GM23338 (cell line): ENCODE data around the gene TNFRSF21. TPM values are rescaled to one million over a fixed set of nuclear protein-coding genes. Genes with fewer than 3 reads are reported as not detected.

ENCODE experiments used
- ATAC-seq: fragments of 200-7000 bp; cut with Tn5 transposase; 3 replicates; pipeline ENCODE4 v1.9.1; 2020
- DNase-seq: peaks from one replicate; pipeline ENCODE4 v3.0.0-alpha.2; 2015; ENCODE audit warnings: low spot score
- H2AFZ ChIP-seq: fragments of 200-600 bp; sonication (generic); 2 replicates; pipeline ENCODE4 v1.8.0; 2016; ENCODE audit warnings: antibody characterized with exemption, mild to moderate bottlenecking, moderate library complexity
- H3F3A ChIP-seq: fragments of 200-600 bp; sonication (generic); replicated peaks from 2 replicates; pipeline ENCODE4 v1.8.0; 2017; ENCODE audit warnings: antibody characterized with exemption, mixed run types, low read depth
- H3K27ac ChIP-seq: fragments of 200-600 bp; sonication (generic); 2 replicates; pipeline ENCODE4 v1.6.1; 2016; ENCODE audit warnings: low read depth
- H3K27me3 ChIP-seq: fragments of 200-600 bp; sonication (generic); 2 replicates; pipeline ENCODE4 v1.8.0; 2016; ENCODE audit warnings: mild to moderate bottlenecking, mixed run types, moderate library complexity; ENCODE audit not compliant: insufficient read depth
- H3K36me3 ChIP-seq: fragments of 200-600 bp; sonication (generic); 2 replicates; pipeline ENCODE4 v1.8.0; 2016; ENCODE audit warnings: mild to moderate bottlenecking; ENCODE audit not compliant: insufficient read depth
- H3K4me1 ChIP-seq: fragments of 200-600 bp; sonication (generic); 2 replicates; pipeline ENCODE4 v1.8.0; 2016; ENCODE audit warnings: mild to moderate bottlenecking, moderate library complexity; ENCODE audit not compliant: insufficient read depth
- H3K4me2 ChIP-seq: fragments of 200-600 bp; sonication (generic); 2 replicates; pipeline ENCODE4 v1.7.1; 2017; ENCODE audit warnings: mixed run types
- H3K4me3 ChIP-seq: fragments of 200-600 bp; sonication (generic); 2 replicates; pipeline ENCODE4 v1.6.1; 2016; ENCODE audit warnings: mixed run types
- H3K79me2 ChIP-seq: fragments of 200-600 bp; sonication (generic); replicated peaks from 2 replicates; pipeline ENCODE4 v1.8.0; 2017; ENCODE audit warnings: mild to moderate bottlenecking; ENCODE audit not compliant: insufficient read depth
- H3K9me2 ChIP-seq: fragments of 200-600 bp; sonication (generic); 2 replicates; pipeline ENCODE4 v1.8.0; 2017; ENCODE audit not compliant: insufficient read depth
- H4K20me1 ChIP-seq: fragments of 200-600 bp; sonication (generic); replicated peaks from 2 replicates; pipeline ENCODE4 v1.8.0; 2017; ENCODE audit warnings: mild to moderate bottlenecking; ENCODE audit not compliant: insufficient read depth
- H3K27ac Mint-ChIP-seq: 2 replicates; pipeline ENCODE4 v1.8.0; 2020; ENCODE audit warnings: inconsistent platforms, mild to moderate bottlenecking, moderate library complexity, mixed read lengths
- H3K27me3 Mint-ChIP-seq: 3 replicates; pipeline ENCODE4 v1.8.0; 2022; ENCODE audit warnings: low read depth, mild to moderate bottlenecking, moderate library complexity, mixed read lengths, inconsistent platforms; ENCODE audit not compliant: insufficient read depth, poor library complexity
- H3K36me3 Mint-ChIP-seq: 3 replicates; pipeline ENCODE4 v1.8.0; 2021; ENCODE audit warnings: low read depth, mild to moderate bottlenecking, inconsistent platforms, moderate library complexity, mixed read lengths
- H3K4me1 Mint-ChIP-seq: 3 replicates; pipeline ENCODE4 v1.8.0; 2020; ENCODE audit warnings: mild to moderate bottlenecking, inconsistent platforms, mixed read lengths
- H3K4me3 Mint-ChIP-seq: 3 replicates; pipeline ENCODE4 v1.8.0; 2021; ENCODE audit warnings: moderate library complexity, mild to moderate bottlenecking, inconsistent platforms, mixed read lengths
- H3K9me3 Mint-ChIP-seq: 3 replicates; pipeline ENCODE4 v1.8.0; 2020; ENCODE audit warnings: moderate library complexity, mild to moderate bottlenecking, inconsistent platforms, mixed read lengths
- CREB1 ChIP-seq: fragments of 250-450 bp; sonication (Bioruptor Pico); IDR thresholded peaks from 2 replicates; pipeline ENCODE4 v1.5.0; 2020; ENCODE audit warnings: low read depth, mild to moderate bottlenecking, moderate library complexity
- EZH2 ChIP-seq: fragments of 200-600 bp; sonication (generic); IDR thresholded peaks from one replicate; pipeline ENCODE4 v1.8.0; 2017; ENCODE audit warnings: antibody characterized with exemption, mild to moderate bottlenecking, low read depth; ENCODE audit not compliant: unreplicated experiment
- EZH2phosphoT487 ChIP-seq: fragments of 200-600 bp; sonication (generic); IDR thresholded peaks from one replicate; pipeline ENCODE4 v1.8.1; 2018; ENCODE audit warnings: antibody characterized with exemption; ENCODE audit not compliant: unreplicated experiment
- NANOG ChIP-seq: IDR thresholded peaks from 2 replicates; pipeline ENCODE4 v1.6.1; 2016; ENCODE audit warnings: antibody characterized with exemption, borderline replicate concordance
- POLR2AphosphoS5 ChIP-seq: IDR thresholded peaks from 2 replicates; pipeline ENCODE4 v1.6.1; 2016; ENCODE audit warnings: antibody characterized with exemption, low read depth
- STAT1 ChIP-seq: IDR thresholded peaks from one replicate; pipeline ENCODE4 v1.6.1; 2016; ENCODE audit warnings: antibody characterized with exemption; ENCODE audit not compliant: unreplicated experiment
- ZNF114 ChIP-seq: fragments of 250-450 bp; sonication (Bioruptor Pico); IDR thresholded peaks from 2 replicates; pipeline ENCODE4 v1.5.0; 2020; ENCODE audit warnings: mild to moderate bottlenecking, moderate library complexity
- ZNF331 ChIP-seq: fragments of 250-450 bp; sonication (Bioruptor Pico); IDR thresholded peaks from 2 replicates; pipeline ENCODE4 v1.5.0; 2020; ENCODE audit warnings: low read depth, mild to moderate bottlenecking, moderate library complexity
- polyA plus RNA-seq: library from polyadenylated mRNA; unstranded; fragments of >200 nt; fragmentation: Nextera tagmentation; extraction: Ambion mirVana; gene quantifications from 2 replicates; pipeline ENCODE4 v1.2.1, GENCODE V29; 2016
- total RNA-seq: library from RNA; depleted of rRNA; stranded (reverse); fragments of >200 nt; shearing (Covaris generic); gene quantifications from 2 replicates; pipeline ENCODE4 v1.2.3, GENCODE V29; 2014
- TF ChIP-seq, protein P1 (sequence below): fragments of 250-450 bp; sonication (Bioruptor Pico); IDR thresholded peaks from 2 replicates; pipeline ENCODE4 v1.5.0; 2020; ENCODE audit warnings: mild to moderate bottlenecking, moderate library complexity
- TF ChIP-seq, protein P2 (sequence below): IDR thresholded peaks from 2 replicates; pipeline ENCODE4 v1.6.1; 2016; ENCODE audit warnings: antibody characterized with exemption
- TF ChIP-seq, protein P3 (sequence below), 2 experiments: fragments of 200-600 bp in 1 of 2; sonication (generic) in 1 of 2; conservative IDR thresholded peaks; 2 replicates each; pipeline versions ENCODE4 v1.5.1 to v1.6.1; 2016 to 2017; ENCODE audit warnings: antibody characterized with exemption in 2 of 2, low read depth in 2 of 2, mild to moderate bottlenecking in 2 of 2, moderate library complexity in 1 of 2
- TF ChIP-seq, protein P4 (sequence below): IDR thresholded peaks from one replicate; pipeline ENCODE4 v1.6.1; 2018; ENCODE audit warnings: antibody characterized with exemption; ENCODE audit not compliant: unreplicated experiment

Gene TNFRSF21
- total and polyA plus RNA-seq, 2 experiments from 2014 or later = 22.1 to 48.1 TPM

DNA sequence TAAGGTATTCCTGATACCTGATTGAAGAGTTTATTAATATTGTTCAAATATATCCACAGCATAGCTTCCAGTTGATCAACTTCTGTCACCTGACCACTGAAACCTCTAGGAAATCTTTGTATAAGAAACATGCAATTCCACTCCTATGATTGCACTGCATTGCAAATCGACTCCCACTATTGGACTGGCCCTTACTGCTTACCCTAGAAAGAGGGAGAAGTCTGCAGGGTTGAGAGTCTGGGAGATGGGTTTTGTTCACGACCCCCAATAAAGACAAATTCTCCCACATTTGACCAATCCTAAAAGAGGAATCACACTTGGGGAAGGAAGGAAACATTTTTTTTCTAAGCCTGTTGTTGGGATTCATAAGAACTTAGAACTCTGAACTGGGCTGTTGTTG is 43.7 kb downstream of the TNFRSF21 start (continued):
- TF ChIP-seq, protein P1, sequence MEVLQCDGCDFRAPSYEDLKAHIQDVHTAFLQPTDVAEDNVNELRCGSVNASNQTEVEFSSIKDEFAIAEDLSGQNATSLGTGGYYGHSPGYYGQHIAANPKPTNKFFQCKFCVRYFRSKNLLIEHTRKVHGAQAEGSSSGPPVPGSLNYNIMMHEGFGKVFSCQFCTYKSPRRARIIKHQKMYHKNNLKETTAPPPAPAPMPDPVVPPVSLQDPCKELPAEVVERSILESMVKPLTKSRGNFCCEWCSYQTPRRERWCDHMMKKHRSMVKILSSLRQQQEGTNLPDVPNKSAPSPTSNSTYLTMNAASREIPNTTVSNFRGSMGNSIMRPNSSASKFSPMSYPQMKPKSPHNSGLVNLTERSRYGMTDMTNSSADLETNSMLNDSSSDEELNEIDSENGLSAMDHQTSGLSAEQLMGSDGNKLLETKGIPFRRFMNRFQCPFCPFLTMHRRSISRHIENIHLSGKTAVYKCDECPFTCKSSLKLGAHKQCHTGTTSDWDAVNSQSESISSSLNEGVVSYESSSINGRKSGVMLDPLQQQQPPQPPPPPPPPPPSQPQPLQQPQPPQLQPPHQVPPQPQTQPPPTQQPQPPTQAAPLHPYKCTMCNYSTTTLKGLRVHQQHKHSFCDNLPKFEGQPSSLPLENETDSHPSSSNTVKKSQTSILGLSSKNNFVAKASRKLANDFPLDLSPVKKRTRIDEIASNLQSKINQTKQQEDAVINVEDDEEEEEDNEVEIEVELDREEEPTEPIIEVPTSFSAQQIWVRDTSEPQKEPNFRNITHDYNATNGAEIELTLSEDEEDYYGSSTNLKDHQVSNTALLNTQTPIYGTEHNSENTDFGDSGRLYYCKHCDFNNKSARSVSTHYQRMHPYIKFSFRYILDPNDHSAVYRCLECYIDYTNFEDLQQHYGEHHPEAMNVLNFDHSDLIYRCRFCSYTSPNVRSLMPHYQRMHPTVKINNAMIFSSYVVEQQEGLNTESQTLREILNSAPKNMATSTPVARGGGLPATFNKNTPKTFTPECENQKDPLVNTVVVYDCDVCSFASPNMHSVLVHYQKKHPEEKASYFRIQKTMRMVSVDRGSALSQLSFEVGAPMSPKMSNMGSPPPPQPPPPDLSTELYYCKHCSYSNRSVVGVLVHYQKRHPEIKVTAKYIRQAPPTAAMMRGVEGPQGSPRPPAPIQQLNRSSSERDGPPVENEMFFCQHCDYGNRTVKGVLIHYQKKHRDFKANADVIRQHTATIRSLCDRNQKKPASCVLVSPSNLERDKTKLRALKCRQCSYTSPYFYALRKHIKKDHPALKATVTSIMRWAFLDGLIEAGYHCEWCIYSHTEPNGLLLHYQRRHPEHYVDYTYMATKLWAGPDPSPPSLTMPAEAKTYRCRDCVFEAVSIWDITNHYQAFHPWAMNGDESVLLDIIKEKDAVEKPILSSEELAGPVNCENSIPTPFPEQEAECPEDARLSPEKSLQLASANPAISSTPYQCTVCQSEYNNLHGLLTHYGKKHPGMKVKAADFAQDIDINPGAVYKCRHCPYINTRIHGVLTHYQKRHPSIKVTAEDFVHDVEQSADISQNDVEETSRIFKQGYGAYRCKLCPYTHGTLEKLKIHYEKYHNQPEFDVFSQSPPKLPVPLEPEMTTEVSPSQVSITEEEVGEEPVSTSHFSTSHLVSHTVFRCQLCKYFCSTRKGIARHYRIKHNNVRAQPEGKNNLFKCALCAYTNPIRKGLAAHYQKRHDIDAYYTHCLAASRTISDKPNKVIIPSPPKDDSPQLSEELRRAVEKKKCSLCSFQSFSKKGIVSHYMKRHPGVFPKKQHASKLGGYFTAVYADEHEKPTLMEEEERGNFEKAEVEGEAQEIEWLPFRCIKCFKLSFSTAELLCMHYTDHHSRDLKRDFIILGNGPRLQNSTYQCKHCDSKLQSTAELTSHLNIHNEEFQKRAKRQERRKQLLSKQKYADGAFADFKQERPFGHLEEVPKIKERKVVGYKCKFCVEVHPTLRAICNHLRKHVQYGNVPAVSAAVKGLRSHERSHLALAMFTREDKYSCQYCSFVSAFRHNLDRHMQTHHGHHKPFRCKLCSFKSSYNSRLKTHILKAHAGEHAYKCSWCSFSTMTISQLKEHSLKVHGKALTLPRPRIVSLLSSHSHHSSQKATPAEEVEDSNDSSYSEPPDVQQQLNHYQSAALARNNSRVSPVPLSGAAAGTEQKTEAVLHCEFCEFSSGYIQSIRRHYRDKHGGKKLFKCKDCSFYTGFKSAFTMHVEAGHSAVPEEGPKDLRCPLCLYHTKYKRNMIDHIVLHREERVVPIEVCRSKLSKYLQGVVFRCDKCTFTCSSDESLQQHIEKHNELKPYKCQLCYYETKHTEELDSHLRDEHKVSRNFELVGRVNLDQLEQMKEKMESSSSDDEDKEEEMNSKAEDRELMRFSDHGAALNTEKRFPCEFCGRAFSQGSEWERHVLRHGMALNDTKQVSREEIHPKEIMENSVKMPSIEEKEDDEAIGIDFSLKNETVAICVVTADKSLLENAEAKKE (CRISPR knock-in tag) = no peak
- TF ChIP-seq, protein P2, sequence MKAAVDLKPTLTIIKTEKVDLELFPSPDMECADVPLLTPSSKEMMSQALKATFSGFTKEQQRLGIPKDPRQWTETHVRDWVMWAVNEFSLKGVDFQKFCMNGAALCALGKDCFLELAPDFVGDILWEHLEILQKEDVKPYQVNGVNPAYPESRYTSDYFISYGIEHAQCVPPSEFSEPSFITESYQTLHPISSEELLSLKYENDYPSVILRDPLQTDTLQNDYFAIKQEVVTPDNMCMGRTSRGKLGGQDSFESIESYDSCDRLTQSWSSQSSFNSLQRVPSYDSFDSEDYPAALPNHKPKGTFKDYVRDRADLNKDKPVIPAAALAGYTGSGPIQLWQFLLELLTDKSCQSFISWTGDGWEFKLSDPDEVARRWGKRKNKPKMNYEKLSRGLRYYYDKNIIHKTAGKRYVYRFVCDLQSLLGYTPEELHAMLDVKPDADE = no peak

DNA sequence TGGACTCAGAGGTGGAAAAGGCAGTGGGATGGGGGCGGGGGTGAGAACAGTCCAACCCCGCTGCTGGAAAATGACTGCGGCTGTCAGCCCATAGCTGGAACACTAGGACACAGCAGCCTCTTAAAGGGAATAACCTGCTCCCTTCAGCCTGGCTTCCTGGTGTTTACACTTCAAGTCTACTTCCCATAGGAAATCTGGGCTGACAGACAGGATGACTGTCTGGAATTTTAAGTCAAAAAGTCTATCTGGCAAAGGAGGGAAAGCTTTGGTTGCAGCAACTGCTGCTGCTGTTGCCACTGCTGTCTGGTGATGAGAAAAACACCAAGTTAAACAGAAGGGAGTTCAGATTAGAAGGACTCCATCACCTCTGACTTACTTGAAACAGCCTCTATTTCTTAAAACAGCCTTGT is 44.9 kb downstream of the TNFRSF21 start:
- 0 out of 2 replicates have a peak, but pooled peaks cover under 1% of the 10 kb centered on the region for H3K9me2 ChIP-seq
- Mint-ChIP-seq H3K4me3 (no peak overlapping the region), H3K27ac (no peak overlapping the region), H3K9me3 (no peaks in the 10 kb centered on the region), H3K27me3 (peaks cover 5% of the 10 kb centered on the region), H3K4me1 (peaks cover 22% of the 10 kb centered on the region), H3K36me3 (peaks cover 17% of the 10 kb centered on the region)
- DNase-seq (no peak), ATAC-seq (no peak)
- no peaks in the 10 kb centered on the region for H3F3A ChIP-seq
- no peak overlapping the region for H3K4me3 ChIP-seq
- H3K79me2 ChIP-seq = peaks cover 92% of the 10 kb centered on the region
- no peak overlapping the region for H3K4me2 ChIP-seq
- H3K4me1 ChIP-seq = peaks cover 13% of the 10 kb centered on the region
- H3K27ac ChIP-seq = no peak overlapping the region
- H4K20me1 ChIP-seq = peaks cover 55% of the 10 kb centered on the region
- no peak overlapping the region for H2AFZ ChIP-seq
- TF ChIP-seq NANOG (no peak), EZH2phosphoT487 (no peak), POLR2AphosphoS5 (no peak), ZNF331 (CRISPR knock-in tag) (no peak), STAT1 (no peak), EZH2 (no peak), CREB1 (no peak), ZNF114 (CRISPR knock-in tag) (no peak)
- TF ChIP-seq, protein P2 = no peak
- TF ChIP-seq, protein P3, sequence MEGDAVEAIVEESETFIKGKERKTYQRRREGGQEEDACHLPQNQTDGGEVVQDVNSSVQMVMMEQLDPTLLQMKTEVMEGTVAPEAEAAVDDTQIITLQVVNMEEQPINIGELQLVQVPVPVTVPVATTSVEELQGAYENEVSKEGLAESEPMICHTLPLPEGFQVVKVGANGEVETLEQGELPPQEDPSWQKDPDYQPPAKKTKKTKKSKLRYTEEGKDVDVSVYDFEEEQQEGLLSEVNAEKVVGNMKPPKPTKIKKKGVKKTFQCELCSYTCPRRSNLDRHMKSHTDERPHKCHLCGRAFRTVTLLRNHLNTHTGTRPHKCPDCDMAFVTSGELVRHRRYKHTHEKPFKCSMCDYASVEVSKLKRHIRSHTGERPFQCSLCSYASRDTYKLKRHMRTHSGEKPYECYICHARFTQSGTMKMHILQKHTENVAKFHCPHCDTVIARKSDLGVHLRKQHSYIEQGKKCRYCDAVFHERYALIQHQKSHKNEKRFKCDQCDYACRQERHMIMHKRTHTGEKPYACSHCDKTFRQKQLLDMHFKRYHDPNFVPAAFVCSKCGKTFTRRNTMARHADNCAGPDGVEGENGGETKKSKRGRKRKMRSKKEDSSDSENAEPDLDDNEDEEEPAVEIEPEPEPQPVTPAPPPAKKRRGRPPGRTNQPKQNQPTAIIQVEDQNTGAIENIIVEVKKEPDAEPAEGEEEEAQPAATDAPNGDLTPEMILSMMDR (conservative IDR thresholded peaks at IDR 0.05; ENCODE audit: low read depth in 2 of 2) = no peak
- TF ChIP-seq, protein P4, sequence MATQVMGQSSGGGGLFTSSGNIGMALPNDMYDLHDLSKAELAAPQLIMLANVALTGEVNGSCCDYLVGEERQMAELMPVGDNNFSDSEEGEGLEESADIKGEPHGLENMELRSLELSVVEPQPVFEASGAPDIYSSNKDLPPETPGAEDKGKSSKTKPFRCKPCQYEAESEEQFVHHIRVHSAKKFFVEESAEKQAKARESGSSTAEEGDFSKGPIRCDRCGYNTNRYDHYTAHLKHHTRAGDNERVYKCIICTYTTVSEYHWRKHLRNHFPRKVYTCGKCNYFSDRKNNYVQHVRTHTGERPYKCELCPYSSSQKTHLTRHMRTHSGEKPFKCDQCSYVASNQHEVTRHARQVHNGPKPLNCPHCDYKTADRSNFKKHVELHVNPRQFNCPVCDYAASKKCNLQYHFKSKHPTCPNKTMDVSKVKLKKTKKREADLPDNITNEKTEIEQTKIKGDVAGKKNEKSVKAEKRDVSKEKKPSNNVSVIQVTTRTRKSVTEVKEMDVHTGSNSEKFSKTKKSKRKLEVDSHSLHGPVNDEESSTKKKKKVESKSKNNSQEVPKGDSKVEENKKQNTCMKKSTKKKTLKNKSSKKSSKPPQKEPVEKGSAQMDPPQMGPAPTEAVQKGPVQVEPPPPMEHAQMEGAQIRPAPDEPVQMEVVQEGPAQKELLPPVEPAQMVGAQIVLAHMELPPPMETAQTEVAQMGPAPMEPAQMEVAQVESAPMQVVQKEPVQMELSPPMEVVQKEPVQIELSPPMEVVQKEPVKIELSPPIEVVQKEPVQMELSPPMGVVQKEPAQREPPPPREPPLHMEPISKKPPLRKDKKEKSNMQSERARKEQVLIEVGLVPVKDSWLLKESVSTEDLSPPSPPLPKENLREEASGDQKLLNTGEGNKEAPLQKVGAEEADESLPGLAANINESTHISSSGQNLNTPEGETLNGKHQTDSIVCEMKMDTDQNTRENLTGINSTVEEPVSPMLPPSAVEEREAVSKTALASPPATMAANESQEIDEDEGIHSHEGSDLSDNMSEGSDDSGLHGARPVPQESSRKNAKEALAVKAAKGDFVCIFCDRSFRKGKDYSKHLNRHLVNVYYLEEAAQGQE = no peak
- peaks cover 7% of the 10 kb centered on the region; the same call in 1 of the 2 replicates for H3K36me3 ChIP-seq
- no peaks in the 10 kb centered on the region for H3K27me3 ChIP-seq
